Measurements from ENCODE around the gene NOX3. TPM values are rescaled to one million over a fixed set of nuclear protein-coding genes. Genes with fewer than 3 reads are reported as not detected.

The NOX3 gene
- total RNA-seq, 1 experiment from 2014 or later = not detected

DNA sequence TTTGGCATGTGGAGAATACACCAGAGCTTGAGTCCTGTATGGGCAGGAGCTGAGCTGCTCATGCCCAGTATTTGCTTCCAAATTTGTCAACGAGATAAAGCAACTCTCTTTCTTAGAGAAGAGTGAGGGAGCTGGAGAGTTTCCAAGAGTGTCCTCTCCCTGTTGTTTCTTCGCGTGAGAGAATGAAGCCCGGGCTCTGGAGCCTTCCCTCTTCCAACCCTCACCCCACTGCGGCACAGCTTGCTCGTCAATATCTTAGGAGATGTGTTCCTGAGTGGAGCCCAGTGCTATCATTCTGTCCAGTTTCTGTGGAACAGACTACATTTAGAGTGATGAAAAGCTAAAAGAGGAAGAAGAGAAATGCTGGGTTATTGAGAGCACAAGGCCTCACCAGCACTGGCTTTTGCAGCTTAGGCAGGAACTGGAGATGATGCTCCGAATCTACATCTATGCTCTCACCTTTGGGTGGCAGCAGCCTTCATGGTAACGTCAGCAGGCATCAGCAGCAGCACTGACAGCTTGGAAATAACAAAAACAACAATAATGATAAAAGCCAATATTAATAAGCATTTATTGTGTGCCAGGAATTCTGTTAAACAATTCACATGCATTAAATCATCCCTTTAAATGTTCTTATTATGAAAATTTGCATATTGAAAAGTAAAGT, 74.8 kb downstream of the NOX3 start:
- H2BK15ac ChIP-seq (ENCODE audit: low read depth, low read length) = no peak overlapping the region
- H3K18ac ChIP-seq (ENCODE audit: insufficient read length, low read depth, low read length) = no peak overlapping the region
- H3K9me3 ChIP-seq (ENCODE audit: control insufficient read depth, low read depth, low read length) = no peaks in the 10 kb centered on the region
- no peak overlapping the region for H2BK12ac ChIP-seq (ENCODE audit: insufficient read length, low read depth, low read length)
- H4K5ac ChIP-seq (ENCODE audit: insufficient read length, low read depth, low read length) = no peak overlapping the region
- H2BK20ac ChIP-seq (ENCODE audit: low read depth, low read length, poor library complexity, severe bottlenecking) = no peak overlapping the region
- no peak overlapping the region for H3K4me2 ChIP-seq (ENCODE audit: insufficient read depth, insufficient read length, low read length)
- H3K23ac ChIP-seq (ENCODE audit: insufficient read length, low read depth, low read length) = no peak overlapping the region
- H3K56ac ChIP-seq (ENCODE audit: insufficient read length, low read depth, low read length) = no peak overlapping the region
- no peak overlapping the region for H3T11ph ChIP-seq (ENCODE audit: low read length)
- no peak overlapping the region for H4K8ac ChIP-seq (replicated peaks; ENCODE audit: insufficient read length, low read depth, low read length)
- no peak overlapping the region for H2AK5ac ChIP-seq (ENCODE audit: insufficient read length, low read length)
- Mint-ChIP-seq H3K27ac (no peak overlapping the region), H3K36me3 (ENCODE audit: insufficient read depth in 1 of 3, low read depth in 3 of 3) (no peaks in the 10 kb centered on the region; a peak in 1 of 7 replicates), H3K4me3 (no peak overlapping the region), H3K9me3 (no peaks in the 10 kb centered on the region), H3K27me3 (ENCODE audit: low read depth) (no peaks in the 10 kb centered on the region), H3K4me1 (no peaks in the 10 kb centered on the region)
- no peaks in the 10 kb centered on the region for H4K20me1 ChIP-seq (ENCODE audit: control insufficient read depth, insufficient read depth, insufficient read length)
- H2BK120ac ChIP-seq (ENCODE audit: low read depth, low read length, poor library complexity, severe bottlenecking) = no peak overlapping the region
- WGBS (ENCODE audit: extremely low coverage, insufficient read length, low lambda C conversion rate) = no CpG with 5 or more reads among the region's 8 CpGs
- no peak overlapping the region for H3K4ac ChIP-seq (ENCODE audit: low read depth, low read length)
- no peak overlapping the region for H3K9ac ChIP-seq (ENCODE audit: extremely low read depth, insufficient read length, low read length)
- H2AFZ ChIP-seq (ENCODE audit: low read length) = no peak overlapping the region
- no peak overlapping the region for H2BK5ac ChIP-seq (ENCODE audit: insufficient read length, low read length)
- DNase-seq = no peak
- no peaks in the 10 kb centered on the region for H3K27me3 ChIP-seq (ENCODE audit: insufficient read depth, low read length)
- no peak overlapping the region for H4K91ac ChIP-seq (ENCODE audit: insufficient read length, low read depth, low read length)
- TF ChIP-seq, protein P1, sequence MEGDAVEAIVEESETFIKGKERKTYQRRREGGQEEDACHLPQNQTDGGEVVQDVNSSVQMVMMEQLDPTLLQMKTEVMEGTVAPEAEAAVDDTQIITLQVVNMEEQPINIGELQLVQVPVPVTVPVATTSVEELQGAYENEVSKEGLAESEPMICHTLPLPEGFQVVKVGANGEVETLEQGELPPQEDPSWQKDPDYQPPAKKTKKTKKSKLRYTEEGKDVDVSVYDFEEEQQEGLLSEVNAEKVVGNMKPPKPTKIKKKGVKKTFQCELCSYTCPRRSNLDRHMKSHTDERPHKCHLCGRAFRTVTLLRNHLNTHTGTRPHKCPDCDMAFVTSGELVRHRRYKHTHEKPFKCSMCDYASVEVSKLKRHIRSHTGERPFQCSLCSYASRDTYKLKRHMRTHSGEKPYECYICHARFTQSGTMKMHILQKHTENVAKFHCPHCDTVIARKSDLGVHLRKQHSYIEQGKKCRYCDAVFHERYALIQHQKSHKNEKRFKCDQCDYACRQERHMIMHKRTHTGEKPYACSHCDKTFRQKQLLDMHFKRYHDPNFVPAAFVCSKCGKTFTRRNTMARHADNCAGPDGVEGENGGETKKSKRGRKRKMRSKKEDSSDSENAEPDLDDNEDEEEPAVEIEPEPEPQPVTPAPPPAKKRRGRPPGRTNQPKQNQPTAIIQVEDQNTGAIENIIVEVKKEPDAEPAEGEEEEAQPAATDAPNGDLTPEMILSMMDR (conservative IDR thresholded peaks at IDR 0.05) = no peak
- no peak overlapping the region for H3K14ac ChIP-seq (ENCODE audit: insufficient read depth, low read length)
- H3K79me1 ChIP-seq (ENCODE audit: insufficient read depth, low read depth, low read length, poor library complexity, severe bottlenecking) = no peaks in the 10 kb centered on the region
- H3K27ac ChIP-seq (ENCODE audit: insufficient read length, low read depth, low read length) = no peak overlapping the region
- no peaks in the 10 kb centered on the region for H3K23me2 ChIP-seq (ENCODE audit: insufficient read length, low read depth, low read length, poor library complexity, severe bottlenecking)
- H3K79me2 ChIP-seq (ENCODE audit: insufficient read depth, low read length) = no peaks in the 10 kb centered on the region
- H3K4me1 ChIP-seq (ENCODE audit: insufficient read depth, low read length) = no peaks in the 10 kb centered on the region
